HG03457 (cell line): ENCODE results near the gene MTSS2.

Experiments used
- ATAC-seq: cut with Tn5 transposase; IDR thresholded peaks from one replicate; pipeline ENCODE4 v1.9.1; 2021; ENCODE audit warnings: moderate number of reproducible peaks; ENCODE audit not compliant: unreplicated experiment

The MTSS2 gene

DNA sequence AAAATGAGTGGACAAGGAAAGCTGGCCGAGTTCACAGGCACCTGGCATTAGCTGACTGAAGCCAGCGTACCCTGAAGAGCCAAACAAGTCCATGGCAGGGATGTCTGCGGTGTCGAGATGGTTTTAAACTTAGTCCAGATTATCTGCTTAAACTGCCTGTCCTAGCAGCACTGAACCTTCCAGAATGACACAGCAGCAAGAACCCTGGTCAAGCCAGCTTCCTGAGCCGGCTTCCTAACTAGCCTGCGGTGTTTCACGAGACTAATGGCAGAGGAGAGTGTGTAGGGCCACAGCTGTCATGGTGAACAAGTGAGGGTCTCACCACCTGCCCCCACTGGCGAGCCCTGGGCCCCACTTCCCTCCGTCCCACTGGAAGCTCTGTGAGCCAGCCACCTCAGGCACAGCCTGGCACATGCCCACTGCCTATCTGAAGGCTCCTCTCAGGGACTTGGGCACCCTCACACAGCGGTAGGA is 28.8 kb upstream of the MTSS2 start:
- no peak for ATAC-seq

DNA sequence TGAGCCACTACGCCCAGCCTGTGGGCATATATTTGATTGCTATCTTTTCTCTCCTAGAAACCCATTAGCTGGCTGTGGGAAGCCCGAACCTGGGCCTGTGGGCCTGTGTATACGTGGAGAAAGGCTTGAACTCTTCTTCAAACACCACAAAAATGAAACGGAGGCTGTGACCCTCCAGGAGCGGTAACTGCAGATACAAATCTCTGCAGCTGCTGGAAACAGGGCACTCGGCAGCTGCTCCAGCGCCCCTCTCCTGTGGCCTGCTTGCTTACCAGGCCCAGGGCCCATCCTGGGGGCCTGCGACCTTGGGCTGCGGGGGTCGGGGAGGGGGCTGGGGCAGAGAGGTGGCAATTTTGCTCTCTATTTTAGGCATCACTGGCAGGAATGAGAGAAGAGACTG is 28.0 kb upstream of the MTSS2 start:
- ATAC-seq, result no peak

DNA sequence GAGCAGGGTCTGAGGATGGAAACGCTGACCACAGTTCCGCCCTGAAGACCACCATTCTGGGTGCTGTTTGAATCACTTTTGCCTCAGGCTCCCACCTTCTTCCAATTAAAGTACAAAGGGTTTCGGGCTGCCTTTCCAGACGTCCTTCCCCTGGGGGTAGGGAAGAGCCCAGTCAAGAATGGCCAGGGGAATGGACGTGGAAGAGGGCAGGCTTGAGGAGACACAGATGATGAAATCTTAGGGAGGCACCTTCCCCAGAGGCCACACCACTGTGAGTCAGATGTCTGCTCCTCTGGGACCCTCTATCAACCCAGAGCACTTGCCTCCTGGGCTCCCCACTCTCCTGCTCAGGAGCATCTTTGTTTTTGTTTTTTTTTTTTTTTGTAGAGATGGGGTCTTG is 27.5 kb upstream of the MTSS2 start:
- no peak for ATAC-seq

- ATAC-seq, result no peak
These were observed 27.1 kb upstream of the MTSS2 start for GRCh38 chr16:70712942-70713341.

GRCh38 chr16:70712359-70712758 is 26.5 kb upstream of the MTSS2 start:
- ATAC-seq, result no peak

DNA sequence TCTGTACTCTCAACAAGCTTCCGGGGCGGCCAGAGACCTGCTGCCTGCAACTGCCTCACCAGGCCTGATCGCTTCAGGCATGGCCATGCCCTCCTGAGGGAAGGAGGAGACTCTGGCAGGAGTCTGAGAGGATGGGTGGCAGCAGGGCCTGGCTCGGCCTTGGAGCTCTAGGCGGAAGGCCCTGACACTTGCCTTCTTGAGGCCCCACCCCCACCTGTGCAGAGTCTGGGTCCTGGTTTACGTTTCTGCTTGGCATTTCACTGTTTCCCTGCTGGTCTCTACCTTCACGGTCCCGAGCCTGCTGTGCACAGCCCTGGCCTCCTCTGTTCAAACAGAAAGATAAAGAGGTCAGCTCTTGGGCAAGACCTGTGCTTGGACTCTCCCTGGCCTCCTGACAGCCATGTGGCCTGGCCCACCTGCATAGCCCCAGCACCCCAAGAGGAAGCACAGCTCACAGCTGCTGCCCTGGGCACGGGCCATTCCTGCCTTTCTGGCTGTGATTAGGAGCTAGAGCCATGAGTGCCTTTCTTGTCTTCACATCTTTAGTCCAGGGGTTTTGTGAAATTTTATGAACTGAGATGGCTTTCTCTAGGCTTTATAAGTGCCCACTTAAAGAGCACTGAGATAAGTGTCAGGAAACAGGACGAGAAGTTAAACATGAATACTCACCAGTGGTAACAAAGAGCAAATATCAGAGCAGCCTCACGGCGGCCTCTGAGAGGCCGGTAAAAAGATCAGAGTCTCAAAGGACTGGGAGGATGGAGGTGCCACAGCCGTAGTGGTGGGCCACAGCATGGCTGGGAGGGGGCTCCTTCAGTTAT is 25.6 kb upstream of the MTSS2 start:
- ATAC-seq, result no peak

DNA sequence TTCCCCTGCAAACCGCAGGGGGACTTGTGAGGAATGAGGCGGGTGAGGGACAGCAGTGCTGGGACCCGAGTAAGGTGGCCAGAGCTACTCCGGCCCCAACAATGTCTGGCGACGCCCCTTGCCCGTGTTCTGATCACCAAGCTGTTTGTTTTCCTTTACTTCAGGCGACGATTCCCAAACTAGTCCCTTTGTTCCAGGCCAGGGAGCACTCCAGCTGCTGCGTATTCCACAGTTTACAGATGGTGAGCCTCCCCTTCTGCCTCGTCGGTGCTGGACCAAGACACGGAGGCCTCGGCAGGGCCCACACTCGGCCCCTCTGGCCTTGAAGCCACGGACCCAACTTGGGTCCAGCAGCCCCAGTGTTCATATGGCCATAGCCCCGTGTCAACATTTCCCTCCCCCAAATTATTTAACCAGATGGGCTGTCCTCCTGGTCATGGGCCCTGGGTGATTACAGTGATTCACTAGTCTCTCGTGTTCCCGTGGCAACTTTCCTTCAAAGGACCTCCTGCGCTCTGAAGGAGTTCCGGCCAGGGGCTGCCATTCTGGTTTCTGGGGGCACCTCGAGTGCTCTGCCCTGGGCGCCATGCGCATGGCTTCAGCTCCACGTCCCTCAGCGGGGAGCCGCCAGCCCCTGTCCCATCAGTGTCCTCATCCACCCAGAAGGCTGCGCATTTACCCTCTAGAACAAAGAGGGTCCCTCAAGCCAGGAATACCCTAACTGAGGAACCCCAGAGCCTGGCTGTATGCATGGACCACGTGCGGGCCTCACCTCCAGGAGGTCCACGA is 24.8 kb upstream of the MTSS2 start:
- no peak for ATAC-seq

- no peak for ATAC-seq
These were observed 24.1 kb upstream of the MTSS2 start for GRCh38 chr16:70709942-70710341.

DNA sequence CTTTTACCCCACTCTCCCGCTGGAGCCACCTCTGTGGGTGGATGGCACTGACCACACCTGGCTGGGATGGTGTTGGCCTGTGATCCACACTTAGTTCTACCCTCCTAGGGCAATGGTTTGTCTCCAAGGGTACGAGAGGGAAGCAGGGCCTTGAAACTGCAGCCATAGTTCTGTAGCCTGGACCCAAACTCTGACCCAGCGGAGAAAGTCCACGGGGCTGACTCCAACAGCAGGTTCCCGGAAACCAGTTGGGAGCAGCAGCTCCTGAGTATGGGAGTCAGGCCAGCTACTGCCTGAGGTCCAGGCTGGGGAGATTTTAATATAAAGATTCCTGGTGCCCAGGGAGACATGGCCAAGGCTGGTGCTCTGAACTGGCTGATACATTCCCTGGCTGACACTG is 23.6 kb upstream of the MTSS2 start:
- ATAC-seq, result no peak

GRCh38 chr16:70708366-70709246 is 22.8 kb upstream of the MTSS2 start:
- ATAC-seq, result no peak

GRCh38 chr16:70706948-70707465 is 21.2 kb upstream of the MTSS2 start:
- no peak for ATAC-seq

- no peak for ATAC-seq
These were observed 19.2 kb upstream of the MTSS2 start for GRCh38 chr16:70705056-70705455.

- no peak for ATAC-seq
These were observed 18.7 kb upstream of the MTSS2 start for GRCh38 chr16:70704586-70704985.

GRCh38 chr16:70703835-70704381 is 18.1 kb upstream of the MTSS2 start:
- no peak for ATAC-seq

- ATAC-seq, result no peak
These were observed 17.4 kb upstream of the MTSS2 start for GRCh38 chr16:70703041-70703834.

GRCh38 chr16:70702624-70703023 is 16.8 kb upstream of the MTSS2 start:
- no peak for ATAC-seq

DNA sequence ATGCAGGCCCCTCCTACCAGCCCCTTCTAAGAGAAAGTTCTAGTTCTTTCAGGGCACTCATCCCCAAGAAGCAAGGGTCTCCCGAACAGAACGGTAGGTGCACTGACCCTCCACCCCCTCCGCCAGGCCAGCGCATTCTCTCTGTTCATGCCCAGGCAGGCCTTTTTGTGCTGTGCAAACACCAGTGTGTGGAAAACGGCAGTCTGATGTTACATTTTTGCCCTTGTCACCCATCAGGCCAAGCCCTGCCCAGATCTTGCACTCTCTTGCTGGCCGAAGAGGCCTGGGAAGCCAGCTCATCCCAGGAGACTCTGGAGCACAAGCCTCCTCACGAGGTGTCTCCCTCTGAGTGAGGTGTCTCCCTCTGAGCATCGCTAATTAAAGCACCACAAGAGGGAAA is 16.1 kb upstream of the MTSS2 start:
- ATAC-seq, result no peak

DNA sequence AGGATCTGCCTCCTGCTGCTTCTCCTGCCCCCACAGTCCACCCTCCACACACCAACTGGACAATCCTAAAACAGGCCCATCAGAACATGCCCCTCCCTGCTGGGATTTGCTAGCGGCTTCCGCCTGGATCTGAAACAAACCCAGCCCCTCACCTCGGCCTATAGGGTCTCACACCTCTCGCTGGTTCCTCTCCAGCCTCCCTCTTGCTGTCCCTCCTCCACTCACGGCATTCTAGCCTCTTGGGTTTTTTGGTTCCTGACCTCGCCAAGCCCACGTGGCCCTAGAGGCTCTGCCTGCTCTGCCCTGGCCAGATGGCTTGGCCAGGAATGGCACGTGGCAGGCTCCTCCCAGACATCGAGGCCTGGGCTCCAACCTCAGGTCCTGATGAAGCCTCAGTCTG is 15.7 kb upstream of the MTSS2 start:
- no peak for ATAC-seq

DNA sequence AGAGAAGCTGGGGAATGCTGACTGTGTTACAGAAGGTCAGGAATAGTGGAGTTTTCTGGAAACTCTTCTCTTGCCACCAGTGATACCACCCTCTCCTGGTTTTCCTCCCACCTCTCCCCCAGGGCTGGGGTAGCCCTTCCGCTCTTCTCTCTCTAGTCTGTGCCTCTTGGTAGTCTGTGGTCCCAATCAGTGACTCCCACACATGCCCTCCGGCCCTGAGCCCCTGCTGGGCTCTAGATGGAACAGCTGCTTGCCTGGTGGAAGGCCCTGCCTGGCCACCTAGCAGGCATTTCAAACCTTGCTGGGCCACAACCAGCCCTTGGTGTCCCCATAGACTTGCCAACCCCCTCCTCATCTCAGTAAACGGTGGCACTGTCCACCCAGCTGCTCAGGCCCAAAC is 15.2 kb upstream of the MTSS2 start:
- ATAC-seq, result no peak
